Trophoblast cell (in vitro differentiated cells and primary cell): ENCODE measurements around the gene CARD19.

Experiments used
- DNase-seq, 2 donors: peaks; one replicate each; pipeline ENCODE4 v3.0.0-alpha.2; 2016
- H2AFZ ChIP-seq: 2 replicates; pipeline ENCODE4 v1.6.1; 2013; ENCODE audit warnings: low read length, moderate library complexity, mild to moderate bottlenecking; ENCODE audit not compliant: insufficient read depth, poor library complexity
- H2AK5ac ChIP-seq: 2 replicates; pipeline ENCODE4 v1.6.1; 2013; ENCODE audit warnings: mild to moderate bottlenecking, low read length
- H2BK120ac ChIP-seq: 2 replicates; pipeline ENCODE4 v1.6.1; 2013; ENCODE audit warnings: low read length, mild to moderate bottlenecking, moderate library complexity; ENCODE audit not compliant: insufficient read depth, poor library complexity
- H2BK12ac ChIP-seq: 2 replicates; pipeline ENCODE4 v1.6.1; 2013; ENCODE audit warnings: mild to moderate bottlenecking, low read length, moderate library complexity
- H2BK5ac ChIP-seq: 2 replicates; pipeline ENCODE4 v1.6.1; 2013; ENCODE audit warnings: low read length, low read depth, moderate library complexity, mild to moderate bottlenecking; ENCODE audit not compliant: poor library complexity
- H3K14ac ChIP-seq: 2 replicates; pipeline ENCODE4 v1.6.1; 2013; ENCODE audit warnings: mild to moderate bottlenecking, low read length
- H3K18ac ChIP-seq: 2 replicates; pipeline ENCODE4 v1.6.1; 2013; ENCODE audit warnings: mild to moderate bottlenecking, low read length
- H3K23ac ChIP-seq: 2 replicates; pipeline ENCODE4 v1.6.1; 2013; ENCODE audit warnings: low read length
- H3K27ac ChIP-seq: 2 replicates; pipeline ENCODE4 v1.5.1; 2013; ENCODE audit warnings: low read depth, mild to moderate bottlenecking, inconsistent platforms, low read length, moderate library complexity
- H3K27me3 ChIP-seq: 2 replicates; pipeline ENCODE4 v1.6.1; 2013; ENCODE audit warnings: inconsistent platforms, mild to moderate bottlenecking, low read length, moderate library complexity; ENCODE audit not compliant: insufficient read depth
- H3K36me3 ChIP-seq, 2 experiments: 1 replicate in 1 of 2; 2 replicates in 1 of 2; pipeline ENCODE4 v1.6.1; 2013; ENCODE audit warnings: low read length in 2 of 2, mild to moderate bottlenecking in 2 of 2, moderate library complexity in 1 of 2; ENCODE audit not compliant: insufficient read depth in 2 of 2, control insufficient read depth in 1 of 2
- H3K4ac ChIP-seq: 2 replicates; pipeline ENCODE4 v1.6.1; 2013; ENCODE audit warnings: low read depth, mild to moderate bottlenecking, low read length, moderate library complexity
- H3K4me1 ChIP-seq, 2 experiments: 1 replicate in 1 of 2; 2 replicates in 1 of 2; pipeline ENCODE4 v1.6.1; 2013; ENCODE audit warnings: low read length in 2 of 2, mild to moderate bottlenecking in 2 of 2, moderate library complexity in 1 of 2; ENCODE audit not compliant: insufficient read depth in 2 of 2, control insufficient read depth in 1 of 2
- H3K4me2 ChIP-seq: 2 replicates; pipeline ENCODE4 v1.6.1; 2013; ENCODE audit warnings: inconsistent platforms, mild to moderate bottlenecking, low read length, moderate library complexity
- H3K4me3 ChIP-seq: 2 replicates; pipeline ENCODE4 v1.5.1; 2013; ENCODE audit warnings: mild to moderate bottlenecking, low read depth, low read length, inconsistent platforms
- H3K79me1 ChIP-seq: one replicate; pipeline ENCODE4 v1.6.1; 2013; ENCODE audit warnings: low read length
- H3K79me2 ChIP-seq: 2 replicates; pipeline ENCODE4 v1.6.1; 2013; ENCODE audit warnings: low read length, mild to moderate bottlenecking; ENCODE audit not compliant: control insufficient read depth, insufficient read depth, poor library complexity
- H3K9ac ChIP-seq: 2 replicates; pipeline ENCODE4 v1.6.1; 2013; ENCODE audit warnings: mild to moderate bottlenecking, low read length
- H3K9me3 ChIP-seq: 2 replicates; pipeline ENCODE4 v1.6.1; 2013; ENCODE audit warnings: low read depth, mild to moderate bottlenecking, control low read depth, inconsistent platforms, low read length; ENCODE audit not compliant: insufficient read depth
- H4K12ac ChIP-seq: 2 replicates; pipeline ENCODE4 v1.6.1; 2013; ENCODE audit warnings: low read depth, mild to moderate bottlenecking, low read length, moderate library complexity
- H4K8ac ChIP-seq: 2 replicates; pipeline ENCODE4 v1.6.1; 2013; ENCODE audit warnings: low read depth, mild to moderate bottlenecking, low read length, moderate library complexity
- H4K91ac ChIP-seq: one replicate; pipeline ENCODE4 v1.6.1; 2013; ENCODE audit warnings: low read depth, mild to moderate bottlenecking, low read length, moderate library complexity
- WGBS: extraction: QIAGEN DNeasy Blood & Tissue Kit; methylation state at CpG from one replicate; pipeline ENCODE4 v1.1.7; 2013; ENCODE audit warnings: missing lambda C conversion rate; ENCODE audit not compliant: insufficient read length, insufficient coverage; ENCODE audit errors: extremely low coverage; 5-methylcytosine and 5-hydroxymethylcytosine counted together

The CARD19 gene

GRCh38 chr9:93137362-93137761 is 41.3 kb downstream of the CARD19 start:
- Histone ChIP-seq H4K91ac (no peak overlapping the region), H4K12ac (no peak overlapping the region), H3K4me1 (peaks cover 11 to 15% of the 10 kb centered on the region in 2 experiments), H4K8ac (no peak overlapping the region), H2AFZ (no peak overlapping the region), H3K18ac (no peak overlapping the region), H3K4ac (no peak overlapping the region), H3K9me3 (peaks cover 2% of the 10 kb centered on the region), H2BK12ac (no peak overlapping the region), H2AK5ac (no peak overlapping the region), H3K4me2 (no peak overlapping the region), H3K14ac (no peak overlapping the region), H3K4me3 (no peak overlapping the region), H3K9ac (no peak overlapping the region), H3K79me2 (peaks cover 10% of the 10 kb centered on the region), H2BK5ac (no peak overlapping the region), H3K27ac (no peak overlapping the region), H3K23ac (no peak overlapping the region), H3K27me3 (no peaks in the 10 kb centered on the region), H3K36me3 (no peaks in the 10 kb centered on the region), H2BK120ac (no peak overlapping the region), H3K79me1 (peaks cover 15% of the 10 kb centered on the region)
- no CpG with 5 or more reads among the region's 11 CpGs for WGBS
- DNase-seq, result no peak

DNA sequence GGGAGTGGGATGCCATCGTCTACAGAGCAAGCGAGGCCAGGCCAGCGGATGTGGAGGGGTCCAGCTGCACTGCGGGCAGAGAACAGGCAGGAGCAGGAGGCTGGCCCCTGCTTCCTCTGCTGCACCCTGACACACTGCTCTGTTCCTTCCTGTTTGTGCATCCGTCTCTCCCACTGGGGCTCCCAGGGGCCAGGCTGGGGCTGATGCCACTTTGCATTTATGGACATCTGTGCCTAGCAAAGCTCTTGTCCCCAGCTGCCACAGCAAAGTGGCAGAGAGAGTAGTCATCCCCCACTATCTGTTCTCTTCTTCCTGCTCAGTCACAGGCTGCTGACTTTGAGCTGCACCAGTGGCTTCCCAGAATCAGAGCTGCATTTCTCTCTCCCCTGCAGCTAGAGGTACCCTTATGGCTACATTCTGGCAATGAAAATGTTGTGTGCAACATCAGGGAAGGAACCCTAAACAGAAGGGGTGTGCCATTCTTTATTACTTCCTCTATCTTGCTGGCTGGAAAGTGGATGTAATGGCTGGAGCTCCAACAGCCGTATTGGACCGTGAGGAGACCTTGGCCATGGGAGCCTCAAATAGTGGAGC is 42.3 kb downstream of the CARD19 start:
- Histone ChIP-seq H3K9ac (no peak overlapping the region), H2BK5ac (no peak overlapping the region), H2BK12ac (no peak overlapping the region), H2BK120ac (no peak overlapping the region), H3K23ac (no peak overlapping the region), H4K91ac (no peak overlapping the region), H3K79me1 (peaks cover 8% of the 10 kb centered on the region), H2AK5ac (no peak overlapping the region), H3K9me3 (peaks cover 2% of the 10 kb centered on the region), H3K27ac (no peak overlapping the region), H3K4me1 (peaks cover 2 to 5% of the 10 kb centered on the region in 2 experiments), H3K27me3 (no peaks in the 10 kb centered on the region), H4K12ac (no peak overlapping the region), H4K8ac (no peak overlapping the region), H3K79me2 (peaks cover 7% of the 10 kb centered on the region), H3K36me3 (no peaks in the 10 kb centered on the region), H3K14ac (no peak overlapping the region), H3K18ac (no peak overlapping the region), H3K4ac (no peak overlapping the region), H3K4me3 (no peak overlapping the region), H3K4me2 (no peak overlapping the region), H2AFZ (no peak overlapping the region)
- WGBS, result no CpG with 5 or more reads among the region's 7 CpGs
- DNase-seq, result no peak

DNA sequence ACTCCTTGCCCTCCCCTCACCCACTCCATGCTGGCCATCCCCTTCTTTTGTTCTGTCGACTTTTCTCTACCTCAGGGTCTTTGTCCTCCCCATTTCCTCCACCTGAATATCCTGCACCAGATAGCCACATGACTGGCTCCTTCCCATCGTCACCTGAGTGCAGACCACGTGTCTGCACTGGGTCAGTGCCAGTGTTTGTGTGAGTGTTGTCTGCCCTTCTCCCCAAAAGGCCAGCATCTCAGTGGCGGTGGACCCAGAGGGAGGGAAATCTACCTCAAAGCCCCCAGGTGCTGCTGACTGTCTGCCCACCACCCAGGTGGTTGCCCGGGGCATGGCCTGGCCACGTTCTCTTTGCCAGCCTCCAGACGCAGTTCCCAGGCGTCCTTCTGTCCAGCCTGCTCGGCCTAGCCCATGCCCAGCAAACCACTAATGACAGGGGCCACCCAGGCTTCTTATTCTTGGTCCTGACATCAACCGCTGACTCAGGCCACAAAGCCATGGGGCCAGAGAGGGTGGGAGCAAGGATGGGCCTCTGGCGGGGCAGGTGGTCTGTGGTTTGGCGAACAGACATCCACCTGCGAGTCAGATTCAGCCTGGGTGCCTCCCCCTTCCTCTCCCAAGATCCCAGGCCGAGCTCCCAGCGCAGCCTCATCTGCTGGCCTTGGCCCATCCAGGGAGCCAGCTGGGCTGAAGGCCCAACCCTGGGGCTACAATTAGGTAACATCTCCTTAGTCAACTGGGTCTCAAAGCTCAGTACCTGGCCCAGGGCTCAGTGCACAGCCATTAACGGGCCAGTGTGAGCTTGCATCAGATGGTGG is 43.6 kb downstream of the CARD19 start:
- Histone ChIP-seq H3K4me2 (no peak overlapping the region), H3K4me3 (no peak overlapping the region), H3K18ac (no peak overlapping the region), H3K9me3 (peaks cover 2% of the 10 kb centered on the region), H3K27me3 (no peaks in the 10 kb centered on the region), H2AFZ (no peak overlapping the region), H3K23ac (no peak overlapping the region), H3K27ac (no peak overlapping the region), H2BK12ac (no peak overlapping the region), H3K9ac (no peak overlapping the region), H3K36me3 (no peaks in the 10 kb centered on the region), H2AK5ac (no peak overlapping the region), H2BK120ac (no peak overlapping the region), H4K12ac (no peak overlapping the region), H2BK5ac (no peak overlapping the region), H3K4me1 (peaks cover 0 to 6% of the 10 kb centered on the region in 2 experiments), H3K14ac (no peak overlapping the region), H4K91ac (no peak overlapping the region), H3K79me1 (peaks cover 1% of the 10 kb centered on the region), H3K79me2 (no peaks in the 10 kb centered on the region), H4K8ac (no peak overlapping the region), H3K4ac (no peak overlapping the region)
- WGBS, result no CpG with 5 or more reads among the region's 16 CpGs
- DNase-seq, result peak; percentile 40 to 54

GRCh38 chr9:93141771-93142483 is 45.9 kb downstream of the CARD19 start:
- H2BK5ac ChIP-seq, result no peak overlapping the region
- no peak overlapping the region for H3K18ac ChIP-seq
- H3K4me1 ChIP-seq, result peaks cover 0 to 4% of the 10 kb centered on the region in 2 experiments
- no peak overlapping the region for H3K27ac ChIP-seq
- H4K8ac ChIP-seq, result no peak overlapping the region
- H3K27me3 ChIP-seq, result no peaks in the 10 kb centered on the region
- no peak overlapping the region for H2BK12ac ChIP-seq
- DNase-seq, result no peak
- peaks cover 2% of the 10 kb centered on the region for H3K9me3 ChIP-seq
- no peak overlapping the region for H2BK120ac ChIP-seq
- no peak overlapping the region for H4K91ac ChIP-seq
- H3K4ac ChIP-seq, result no peak overlapping the region
- H3K4me3 ChIP-seq, result no peak overlapping the region
- H3K79me2 ChIP-seq, result no peaks in the 10 kb centered on the region
- no peaks in the 10 kb centered on the region for H3K36me3 ChIP-seq
- no peaks in the 10 kb centered on the region for H3K79me1 ChIP-seq
- no CpG with 5 or more reads among the region's 8 CpGs for WGBS
- no peak overlapping the region for H2AFZ ChIP-seq
- no peak overlapping the region for H3K14ac ChIP-seq
- H3K4me2 ChIP-seq, result no peak overlapping the region
- no peak overlapping the region for H3K9ac ChIP-seq
- H3K23ac ChIP-seq, result no peak overlapping the region
- no peak overlapping the region for H2AK5ac ChIP-seq
- no peak overlapping the region for H4K12ac ChIP-seq
